SK-N-DZ (cell line): Measurements from ENCODE around the gene WFDC13.

Experiments
- small RNA-seq, 2 experiments: library from RNA; depleted of rRNA; stranded (forward); fragments of <200 nt; gene quantifications; one replicate each; pipeline ENCODE3, GENCODE V24; 2014

The WFDC13 gene

Small RNA genes within 50 kb of the gene (small RNA-seq; reads per million reads assigned to genes)
- gene MIR3617 (0 reads per million in 2 experiments), gene SPINT5P (0 reads per million in 2 experiments)
